Measurements from ENCODE around the gene JAK1.

The JAK1 gene

DNA sequence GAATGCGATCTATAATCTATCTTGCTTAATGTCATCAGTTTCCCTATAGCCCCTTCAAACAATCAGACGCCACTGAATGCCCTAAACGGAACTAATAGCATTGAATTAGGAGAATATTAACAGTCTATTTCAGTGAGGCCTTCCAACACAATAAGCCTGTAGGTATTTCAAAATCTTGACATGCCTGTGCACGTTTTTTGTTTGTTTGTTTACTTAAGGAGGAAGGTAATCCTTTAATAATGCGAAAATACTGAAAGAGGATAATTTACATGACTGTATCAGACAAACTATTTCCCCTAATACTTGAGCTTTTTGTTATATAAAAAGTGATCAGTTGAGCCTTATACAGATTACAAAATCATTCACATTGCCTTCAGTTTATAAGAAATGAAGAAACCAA, 29.0 kb upstream of the JAK1 start:
- Histone ChIP-seq H3K36me3 (replicated peaks; ENCODE audit: low read depth, low read length) (no peaks in the 10 kb centered on the region), H3K9ac (ENCODE audit: low read length) (no peak overlapping the region), H3K4me3 (ENCODE audit: low read length) (no peak overlapping the region), H3K9me3 (ENCODE audit: insufficient read depth, low read length) (no peaks in the 10 kb centered on the region), H3K27ac (ENCODE audit: low read length) (no peak overlapping the region), H3K79me2 (ENCODE audit: low read length) (no peaks in the 10 kb centered on the region), H3K4me1 (ENCODE audit: low read length) (no peaks in the 10 kb centered on the region), H3K4me2 (ENCODE audit: low read length) (no peak overlapping the region), H4K20me1 (ENCODE audit: insufficient read depth, low read length) (no peaks in the 10 kb centered on the region), H3K27me3 (ENCODE audit: low read depth, low read length) (no peaks in the 10 kb centered on the region), H2AFZ (ENCODE audit: low read depth, low read length) (no peak overlapping the region)
- TF ChIP-seq EZH2phosphoT487 (IDR thresholded peaks at IDR 0.05; ENCODE audit: low read depth): no peak
- TF ChIP-seq, protein P1, sequence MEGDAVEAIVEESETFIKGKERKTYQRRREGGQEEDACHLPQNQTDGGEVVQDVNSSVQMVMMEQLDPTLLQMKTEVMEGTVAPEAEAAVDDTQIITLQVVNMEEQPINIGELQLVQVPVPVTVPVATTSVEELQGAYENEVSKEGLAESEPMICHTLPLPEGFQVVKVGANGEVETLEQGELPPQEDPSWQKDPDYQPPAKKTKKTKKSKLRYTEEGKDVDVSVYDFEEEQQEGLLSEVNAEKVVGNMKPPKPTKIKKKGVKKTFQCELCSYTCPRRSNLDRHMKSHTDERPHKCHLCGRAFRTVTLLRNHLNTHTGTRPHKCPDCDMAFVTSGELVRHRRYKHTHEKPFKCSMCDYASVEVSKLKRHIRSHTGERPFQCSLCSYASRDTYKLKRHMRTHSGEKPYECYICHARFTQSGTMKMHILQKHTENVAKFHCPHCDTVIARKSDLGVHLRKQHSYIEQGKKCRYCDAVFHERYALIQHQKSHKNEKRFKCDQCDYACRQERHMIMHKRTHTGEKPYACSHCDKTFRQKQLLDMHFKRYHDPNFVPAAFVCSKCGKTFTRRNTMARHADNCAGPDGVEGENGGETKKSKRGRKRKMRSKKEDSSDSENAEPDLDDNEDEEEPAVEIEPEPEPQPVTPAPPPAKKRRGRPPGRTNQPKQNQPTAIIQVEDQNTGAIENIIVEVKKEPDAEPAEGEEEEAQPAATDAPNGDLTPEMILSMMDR (IDR thresholded peaks at IDR 0.05; ENCODE audit: low read depth, low read length): no peak

DNA sequence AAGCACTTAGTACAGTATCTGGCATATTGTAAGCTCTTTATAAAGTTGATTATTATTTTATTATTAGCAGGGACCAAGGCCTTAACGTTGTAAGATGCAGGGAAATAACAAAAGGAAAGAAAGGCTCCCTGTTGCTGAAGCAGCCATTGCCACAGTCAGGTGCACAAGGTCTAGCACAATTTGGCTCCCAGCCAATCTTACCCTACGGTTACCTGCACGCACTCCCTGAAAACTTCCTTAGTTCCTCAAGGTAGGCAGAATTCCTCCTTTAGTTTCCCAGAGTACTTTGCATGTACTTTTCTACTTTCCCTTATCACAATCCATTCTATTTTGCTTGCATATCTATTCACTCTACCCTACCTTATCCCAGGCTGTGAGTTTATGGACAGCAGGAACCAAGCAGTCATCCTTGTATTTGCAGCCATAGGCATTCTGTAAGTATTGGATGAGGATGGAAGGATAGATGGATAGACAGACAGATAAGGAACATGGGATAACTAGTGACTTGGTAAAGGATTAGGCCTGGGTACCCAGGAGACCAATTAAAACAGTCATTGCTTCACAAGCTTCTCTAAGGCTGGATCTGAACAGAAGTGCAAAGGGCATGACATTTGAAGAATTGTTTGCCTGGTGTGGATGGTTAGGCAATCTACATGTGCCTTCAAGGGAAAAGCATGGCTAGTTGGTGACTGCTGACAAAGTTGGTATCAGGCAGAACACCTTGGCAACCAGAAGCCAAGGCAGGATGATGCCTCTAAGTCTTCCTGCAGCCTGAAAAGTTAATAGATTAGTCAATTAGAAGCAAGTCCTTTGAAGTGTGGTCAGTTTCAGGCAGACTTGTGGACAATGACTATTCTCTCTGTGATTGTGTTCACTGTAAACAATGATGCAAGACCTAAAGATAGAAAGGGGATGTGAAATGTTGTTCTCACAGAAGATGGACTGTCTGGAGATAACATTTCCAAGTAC, 20.8 kb upstream of the JAK1 start:
- H3K27ac ChIP-seq (ENCODE audit: low read length): no peak overlapping the region
- H3K9ac ChIP-seq (ENCODE audit: low read length): no peak overlapping the region
- no peaks in the 10 kb centered on the region for H3K27me3 ChIP-seq (ENCODE audit: low read depth, low read length)
- no peaks in the 10 kb centered on the region for H3K79me2 ChIP-seq (ENCODE audit: low read length)
- no peaks in the 10 kb centered on the region for H4K20me1 ChIP-seq (ENCODE audit: insufficient read depth, low read length)
- TF ChIP-seq EZH2phosphoT487 (IDR thresholded peaks at IDR 0.05; ENCODE audit: low read depth): no peak
- TF ChIP-seq, protein P1 (IDR thresholded peaks at IDR 0.05; ENCODE audit: low read depth, low read length): no peak
- H3K36me3 ChIP-seq (replicated peaks; ENCODE audit: low read depth, low read length): no peaks in the 10 kb centered on the region
- no peak overlapping the region for H2AFZ ChIP-seq (ENCODE audit: low read depth, low read length)
- no peak overlapping the region for H3K4me3 ChIP-seq (ENCODE audit: low read length)
- no peak overlapping the region for H3K4me2 ChIP-seq (ENCODE audit: low read length)
- H3K9me3 ChIP-seq (ENCODE audit: insufficient read depth, low read length): no peaks in the 10 kb centered on the region
- H3K4me1 ChIP-seq (ENCODE audit: low read length): no peaks in the 10 kb centered on the region

DNA sequence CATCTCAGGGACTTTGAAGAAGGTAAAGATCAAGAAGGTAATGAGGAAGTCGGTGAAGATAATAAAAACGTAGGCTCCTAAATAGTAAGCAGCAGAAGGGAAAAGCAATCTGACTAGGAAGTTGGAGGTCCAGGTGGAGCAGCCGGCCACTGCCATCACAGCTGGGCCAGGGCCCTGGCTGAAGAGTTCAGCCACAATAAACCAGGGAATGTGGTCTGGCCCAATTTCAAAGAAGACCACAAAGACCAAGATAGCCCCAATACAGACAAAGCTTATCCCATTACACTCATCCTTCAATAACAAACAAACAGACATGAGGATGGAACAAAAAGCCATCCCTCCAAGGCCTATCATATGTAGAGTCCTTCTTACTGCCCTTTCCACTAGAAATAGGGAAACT, 18.4 kb upstream of the JAK1 start:
- TF ChIP-seq, protein P1 (IDR thresholded peaks at IDR 0.05; ENCODE audit: low read depth, low read length): no peak
- TF ChIP-seq EZH2phosphoT487 (IDR thresholded peaks at IDR 0.05; ENCODE audit: low read depth): no peak
- no peaks in the 10 kb centered on the region for H3K9me3 ChIP-seq (ENCODE audit: insufficient read depth, low read length)
- H3K9ac ChIP-seq (ENCODE audit: low read length): no peak overlapping the region
- H3K79me2 ChIP-seq (ENCODE audit: low read length): no peaks in the 10 kb centered on the region
- no peak overlapping the region for H3K4me3 ChIP-seq (ENCODE audit: low read length)
- no peaks in the 10 kb centered on the region for H4K20me1 ChIP-seq (ENCODE audit: insufficient read depth, low read length)
- H3K4me2 ChIP-seq (ENCODE audit: low read length): no peak overlapping the region
- no peaks in the 10 kb centered on the region for H3K4me1 ChIP-seq (ENCODE audit: low read length)
- H3K36me3 ChIP-seq (replicated peaks; ENCODE audit: low read depth, low read length): no peaks in the 10 kb centered on the region
- no peaks in the 10 kb centered on the region for H3K27me3 ChIP-seq (ENCODE audit: low read depth, low read length)
- no peak overlapping the region for H3K27ac ChIP-seq (ENCODE audit: low read length)
- H2AFZ ChIP-seq (ENCODE audit: low read depth, low read length): no peak overlapping the region

DNA sequence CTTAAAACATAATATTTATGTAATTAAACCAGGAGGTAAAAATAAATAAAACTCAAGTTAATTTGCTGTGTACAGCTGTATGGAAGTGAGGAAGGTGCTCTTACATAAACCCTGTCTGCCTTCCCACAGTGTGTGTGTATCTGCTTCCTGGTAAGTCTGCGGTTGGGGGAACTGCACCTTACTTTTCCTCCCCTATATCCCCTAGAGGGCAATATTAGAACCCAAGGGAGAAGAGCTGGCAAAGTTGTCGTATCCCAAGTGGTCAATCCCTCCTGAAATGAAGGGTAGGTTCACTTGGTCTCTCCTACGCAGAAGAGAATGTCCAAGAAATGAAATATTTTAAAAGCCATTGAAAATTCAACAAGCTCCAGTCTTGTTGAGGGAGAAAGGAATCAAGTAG, 17.8 kb upstream of the JAK1 start:
- Histone ChIP-seq H3K4me3 (ENCODE audit: low read length) (no peak overlapping the region), H3K36me3 (replicated peaks; ENCODE audit: low read depth, low read length) (no peaks in the 10 kb centered on the region), H3K27me3 (ENCODE audit: low read depth, low read length) (no peaks in the 10 kb centered on the region), H3K79me2 (ENCODE audit: low read length) (no peaks in the 10 kb centered on the region), H2AFZ (ENCODE audit: low read depth, low read length) (no peak overlapping the region), H3K27ac (ENCODE audit: low read length) (no peak overlapping the region), H3K9me3 (ENCODE audit: insufficient read depth, low read length) (no peaks in the 10 kb centered on the region), H3K4me2 (ENCODE audit: low read length) (no peak overlapping the region), H4K20me1 (ENCODE audit: insufficient read depth, low read length) (no peaks in the 10 kb centered on the region), H3K4me1 (ENCODE audit: low read length) (no peaks in the 10 kb centered on the region), H3K9ac (ENCODE audit: low read length) (no peak overlapping the region)
- TF ChIP-seq, protein P1 (IDR thresholded peaks at IDR 0.05; ENCODE audit: low read depth, low read length): no peak
- TF ChIP-seq EZH2phosphoT487 (IDR thresholded peaks at IDR 0.05; ENCODE audit: low read depth): no peak

Measured in OCI-LY3 (cell line).